H7 (cell line): ENCODE data around the gene TLCD5. TPM values are rescaled to one million over a fixed set of nuclear protein-coding genes. Genes with fewer than 3 reads are reported as not detected.

Experiments used
- DNase-seq: peaks from one replicate; pipeline ENCODE4 v3.0.0; 2012
- H3K27me3 ChIP-seq: 2 replicates; pipeline ENCODE4 v1.6.0; 2011; ENCODE audit warnings: mild to moderate bottlenecking, low read length; ENCODE audit not compliant: control insufficient read depth, insufficient read depth
- H3K36me3 ChIP-seq: replicated peaks from 2 replicates; pipeline ENCODE4 v1.5.1; 2011; ENCODE audit warnings: low read length; ENCODE audit not compliant: control insufficient read depth, insufficient read depth
- H3K4me3 ChIP-seq: 2 replicates; pipeline ENCODE4 v1.5.1; 2011; ENCODE audit warnings: low read depth, mild to moderate bottlenecking, control low read depth, low read length, moderate library complexity; ENCODE audit not compliant: insufficient read depth
- total RNA-seq: library from RNA; depleted of rRNA; stranded (reverse); fragments of >200 nt; shearing (Covaris generic); gene quantifications from 2 replicates; pipeline ENCODE4 v1.2.3, GENCODE V29; 2014; rRNA removed

TLCD5 gene
- 14.3 and 17.7 TPM in 2 replicates for total RNA-seq

GRCh38 chr11:120324932-120325810, at the start of gene TLCD5:
TSS of gene TLCD5 (plus strand) at chr11:120325299. CDS start at chr11:120327442, 2,143 bp downstream.
- Histone ChIP-seq H3K36me3 (peaks cover 5% of the 10 kb centered on the region), H3K27me3 (no peaks in the 10 kb centered on the region), H3K4me3 (peak within 1 kb of the TSS; percentile 80)
- peak; percentile 94 for DNase-seq

DNA sequence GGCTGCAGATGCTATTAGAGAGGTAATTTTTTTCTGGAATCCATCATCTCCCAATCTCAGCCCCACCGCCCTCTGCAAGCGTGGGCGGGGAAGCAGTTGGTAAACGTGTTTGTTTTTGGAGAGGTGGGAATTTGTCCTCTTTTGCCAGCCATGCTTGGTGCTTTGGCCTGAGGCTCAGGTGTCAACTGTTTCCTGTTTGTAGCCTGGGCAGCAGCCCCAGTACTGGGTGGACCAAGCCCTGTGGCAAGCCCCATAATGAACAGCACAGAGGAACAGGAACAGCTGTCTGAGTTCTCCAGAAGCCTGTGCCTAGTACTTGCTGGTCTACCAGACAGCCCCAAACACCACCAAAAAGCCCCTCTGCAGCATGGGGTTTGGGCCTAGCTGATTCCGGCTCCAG, 45.6 kb upstream of the TLCD5 start:
- Histone ChIP-seq H3K36me3 (no peaks in the 10 kb centered on the region), H3K4me3 (no peak overlapping the region), H3K27me3 (no peaks in the 10 kb centered on the region)
- no peak for DNase-seq

DNA sequence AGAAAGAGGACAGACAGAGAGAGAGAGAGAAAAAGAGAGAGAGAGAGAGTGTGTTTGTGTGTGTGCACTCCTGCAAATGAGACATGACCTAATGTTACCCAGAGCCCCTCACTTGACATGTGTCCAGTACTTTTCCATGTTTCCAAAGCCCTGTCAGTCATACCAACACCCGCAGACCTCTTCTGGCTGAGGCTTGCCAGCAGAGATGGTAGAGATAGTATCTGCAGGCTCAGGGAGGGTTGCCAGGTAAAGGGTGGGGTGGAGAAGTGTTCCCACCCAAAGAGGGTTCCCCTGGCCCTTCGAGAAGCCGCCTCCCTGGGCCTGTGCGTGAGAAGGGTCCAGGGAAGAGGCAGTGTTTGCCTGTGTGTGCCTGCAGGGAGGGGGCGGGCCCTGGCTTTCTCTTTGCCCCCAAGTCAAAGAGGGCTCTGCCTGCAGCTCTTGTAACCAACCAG, 44.5 kb upstream of the TLCD5 start:
- no peaks in the 10 kb centered on the region for H3K27me3 ChIP-seq
- DNase-seq: no peak
- no peak overlapping the region for H3K4me3 ChIP-seq
- no peaks in the 10 kb centered on the region for H3K36me3 ChIP-seq

DNA sequence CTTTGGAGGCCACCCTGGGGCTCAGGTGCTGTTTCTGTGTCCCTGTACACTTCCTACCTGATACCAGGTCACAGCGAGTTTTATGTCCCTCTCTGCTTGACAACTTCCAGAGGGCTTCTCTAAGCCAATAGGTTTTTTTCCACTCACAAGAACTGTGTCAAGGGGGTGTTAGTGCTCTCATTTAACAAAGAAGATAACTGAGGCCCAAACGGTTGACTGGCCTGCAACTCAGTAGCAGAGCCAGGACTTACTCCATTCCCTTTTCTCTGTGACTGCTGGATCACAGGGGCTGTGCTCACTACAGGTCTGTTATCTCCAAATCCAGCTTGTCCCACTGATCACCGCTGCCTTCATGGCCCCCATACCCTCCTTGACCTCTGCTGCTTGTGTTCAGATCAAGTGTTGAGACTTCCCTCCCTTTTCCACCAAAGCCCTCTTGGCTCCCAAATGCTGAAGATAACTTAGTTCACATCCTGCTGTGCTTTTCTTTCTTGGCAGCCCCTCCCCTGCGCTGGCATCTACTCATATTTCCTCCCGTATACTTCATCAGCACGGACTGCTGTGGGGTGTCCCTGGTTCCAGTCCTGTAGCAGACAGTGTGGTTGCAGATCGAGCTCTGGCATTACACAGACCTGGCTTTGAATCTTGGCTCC, 43.8 kb upstream of the TLCD5 start:
- Histone ChIP-seq H3K36me3 (no peaks in the 10 kb centered on the region), H3K4me3 (no peak overlapping the region), H3K27me3 (no peaks in the 10 kb centered on the region)
- DNase-seq: no peak

- no peak for DNase-seq
- Histone ChIP-seq H3K36me3 (no peaks in the 10 kb centered on the region), H3K4me3 (no peak overlapping the region), H3K27me3 (no peaks in the 10 kb centered on the region)
Observed at GRCh38 chr11:120283124-120283523, 42.0 kb upstream of the TLCD5 start.

GRCh38 chr11:120284272-120284671, 40.8 kb upstream of the TLCD5 start:
- no peak for DNase-seq
- Histone ChIP-seq H3K36me3 (no peaks in the 10 kb centered on the region), H3K27me3 (no peaks in the 10 kb centered on the region)

DNA sequence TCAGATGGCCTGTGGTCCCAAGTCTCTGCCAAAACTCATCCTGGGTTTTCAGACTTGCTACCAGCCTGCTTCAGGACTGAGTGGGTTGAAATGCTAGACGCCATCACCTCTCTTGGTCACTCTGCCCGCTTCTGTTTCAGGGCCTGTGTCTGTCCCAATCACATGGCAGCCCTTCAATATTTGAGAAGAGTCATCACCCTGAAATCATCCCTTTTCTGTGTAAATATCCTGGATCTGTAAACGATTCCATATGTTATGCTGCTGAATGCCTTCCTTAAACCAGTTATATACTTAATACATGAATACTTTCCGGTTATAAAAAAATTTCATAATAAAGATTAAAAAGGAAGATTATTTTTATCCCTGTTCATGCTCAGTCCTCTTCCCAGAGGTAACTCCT, 39.8 kb upstream of the TLCD5 start:
- DNase-seq: no peak
- Histone ChIP-seq H3K4me3 (no peak overlapping the region), H3K36me3 (no peaks in the 10 kb centered on the region), H3K27me3 (no peaks in the 10 kb centered on the region)

More at GRCh38 chr11:120284272-120284671, 40.8 kb upstream of the TLCD5 start:
- no peak overlapping the region for H3K4me3 ChIP-seq

DNA sequence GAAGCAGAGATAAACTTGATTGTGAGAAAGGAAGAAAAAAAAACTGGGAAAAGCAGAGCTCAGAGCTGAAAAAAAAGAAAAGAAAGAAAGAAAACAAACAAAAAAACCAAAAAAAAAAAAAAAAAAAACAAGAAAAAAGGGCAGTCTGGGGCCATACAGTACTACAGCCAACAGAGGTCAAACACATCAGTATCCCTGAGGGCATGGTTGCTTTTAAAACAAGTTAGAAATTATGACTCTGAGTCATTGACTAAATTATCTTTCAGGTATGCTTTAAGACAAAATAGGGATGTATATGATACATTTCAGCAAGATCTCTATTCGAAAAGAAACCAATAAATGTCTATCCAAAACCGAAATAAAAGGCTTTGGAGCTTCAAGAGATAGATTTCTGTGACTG, 37.1 kb upstream of the TLCD5 start:
- Histone ChIP-seq H3K36me3 (no peaks in the 10 kb centered on the region), H3K4me3 (no peak overlapping the region), H3K27me3 (no peaks in the 10 kb centered on the region)
- DNase-seq: no peak

DNA sequence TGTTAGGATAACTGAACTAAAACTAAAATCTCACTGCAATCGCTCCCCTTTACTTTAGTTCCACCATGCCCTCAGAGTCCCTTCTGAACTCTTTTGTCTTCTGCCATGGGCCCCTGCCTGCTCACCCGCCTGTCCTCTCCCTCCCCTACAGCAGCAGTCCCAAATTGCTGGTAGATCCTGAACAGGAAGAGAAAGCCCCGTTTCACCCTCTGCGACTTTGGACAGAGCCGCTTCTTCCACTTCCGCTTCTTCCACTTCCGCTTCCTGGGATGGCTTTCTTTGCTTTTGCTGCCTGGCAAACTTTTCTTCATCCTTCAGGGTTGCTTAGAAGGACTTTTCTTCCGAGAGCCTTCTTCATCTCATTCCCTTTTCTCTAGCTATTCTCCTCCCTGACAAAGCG, 35.7 kb upstream of the TLCD5 start:
- Histone ChIP-seq H3K4me3 (no peak overlapping the region), H3K27me3 (no peaks in the 10 kb centered on the region; the same call in 1 of the 2 replicates), H3K36me3 (no peaks in the 10 kb centered on the region)
- DNase-seq: no peak

DNA sequence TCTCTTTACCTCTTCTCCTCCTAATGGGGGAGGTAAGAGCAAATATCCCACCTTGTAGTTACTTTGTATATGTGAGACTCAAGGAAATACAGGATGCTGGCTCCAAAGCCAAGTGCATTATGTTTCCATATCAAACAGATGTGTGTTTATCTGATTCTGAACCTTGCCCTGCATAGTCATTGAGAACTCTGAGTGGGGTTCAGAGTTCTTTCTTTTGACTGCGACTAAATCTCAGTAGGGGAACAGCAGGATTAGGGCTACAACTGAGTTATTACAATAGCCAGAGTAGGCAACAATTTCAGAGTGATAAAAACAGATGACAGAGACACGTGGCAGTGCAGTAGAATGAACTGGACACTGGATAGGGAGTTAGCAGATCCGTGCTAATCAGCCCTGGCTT, 34.1 kb upstream of the TLCD5 start:
- H3K36me3 ChIP-seq: no peaks in the 10 kb centered on the region
- DNase-seq: no peak
- H3K4me3 ChIP-seq: no peak overlapping the region
- H3K27me3 ChIP-seq: no peaks in the 10 kb centered on the region; the same call in 1 of the 2 replicates

- H3K36me3 ChIP-seq: no peaks in the 10 kb centered on the region
- H3K4me3 ChIP-seq: no peak overlapping the region
- no peak for DNase-seq
- H3K27me3 ChIP-seq: no peaks in the 10 kb centered on the region; the same call in 1 of the 2 replicates
Observed at GRCh38 chr11:120293038-120293800, 31.9 kb upstream of the TLCD5 start.

- no peak for DNase-seq
- Histone ChIP-seq H3K27me3 (no peaks in the 10 kb centered on the region; the same call in 1 of the 2 replicates), H3K4me3 (no peak overlapping the region), H3K36me3 (no peaks in the 10 kb centered on the region)
Observed at GRCh38 chr11:120294096-120294495, 31.0 kb upstream of the TLCD5 start.

DNA sequence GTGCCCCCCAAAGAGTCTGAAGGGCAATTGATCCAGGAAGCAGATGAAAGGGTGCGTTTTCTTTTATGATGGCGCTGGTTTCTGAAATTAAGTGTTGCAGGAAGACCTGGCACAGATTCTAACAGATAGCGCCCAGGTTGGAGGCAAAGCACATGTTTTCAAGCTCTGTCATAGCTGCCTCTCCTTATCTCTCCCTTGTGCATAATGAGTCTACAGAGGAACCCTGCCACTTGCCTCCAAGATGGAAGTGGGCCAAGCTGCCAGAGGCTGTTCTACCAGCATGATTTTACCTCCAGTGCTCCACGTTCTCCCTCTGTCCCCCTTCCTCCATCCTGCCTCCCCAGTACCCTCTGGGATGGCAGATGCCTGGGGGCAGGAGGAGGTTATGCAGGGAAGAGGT, 30.0 kb upstream of the TLCD5 start:
- Histone ChIP-seq H3K27me3 (no peaks in the 10 kb centered on the region; the same call in 1 of the 2 replicates), H3K36me3 (no peaks in the 10 kb centered on the region), H3K4me3 (no peak overlapping the region)
- DNase-seq: no peak

DNA sequence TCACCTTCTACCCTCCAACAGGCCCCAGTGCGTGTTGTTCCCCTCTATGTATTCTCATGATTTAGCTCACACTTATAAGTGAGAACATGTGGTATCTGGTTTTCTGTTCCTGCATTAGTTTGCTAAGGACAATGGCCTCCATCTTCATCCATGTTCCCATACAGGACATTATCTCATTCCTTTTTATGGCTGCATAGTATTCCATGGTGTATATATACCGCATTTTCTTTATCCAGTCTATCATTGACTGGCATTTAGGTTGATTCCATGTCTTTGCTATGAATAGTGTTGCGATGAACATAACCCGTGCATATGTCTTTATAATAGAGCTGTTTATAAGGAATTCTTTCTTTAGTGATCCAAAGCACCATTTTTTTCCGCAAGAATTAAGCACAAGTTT, 28.5 kb upstream of the TLCD5 start:
- Histone ChIP-seq H3K36me3 (no peaks in the 10 kb centered on the region), H3K27me3 (no peaks in the 10 kb centered on the region; the same call in 1 of the 2 replicates), H3K4me3 (no peak overlapping the region)
- DNase-seq: no peak
